Measurements from ENCODE around the gene POLG2.

DNA sequence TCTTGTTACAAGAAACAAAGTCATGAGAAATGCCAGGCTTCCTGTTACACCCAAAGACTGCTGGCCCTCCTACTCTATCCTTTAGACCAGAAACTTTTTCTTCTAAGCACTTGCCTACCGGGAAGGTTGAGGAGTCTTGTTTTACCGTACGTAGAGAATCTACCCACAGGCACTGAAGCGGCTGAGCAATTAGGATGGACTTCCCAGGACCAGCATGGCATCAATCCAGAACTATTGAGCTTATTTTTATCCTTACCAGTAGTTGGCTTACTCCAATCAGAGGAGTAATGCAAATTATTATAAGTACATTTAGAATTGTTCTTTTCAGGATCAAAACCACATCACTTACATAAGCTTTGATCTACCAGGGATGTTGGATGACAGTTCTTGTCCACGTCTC lies 35.6 kb upstream of the POLG2 start:
- TF ChIP-seq, protein P1, sequence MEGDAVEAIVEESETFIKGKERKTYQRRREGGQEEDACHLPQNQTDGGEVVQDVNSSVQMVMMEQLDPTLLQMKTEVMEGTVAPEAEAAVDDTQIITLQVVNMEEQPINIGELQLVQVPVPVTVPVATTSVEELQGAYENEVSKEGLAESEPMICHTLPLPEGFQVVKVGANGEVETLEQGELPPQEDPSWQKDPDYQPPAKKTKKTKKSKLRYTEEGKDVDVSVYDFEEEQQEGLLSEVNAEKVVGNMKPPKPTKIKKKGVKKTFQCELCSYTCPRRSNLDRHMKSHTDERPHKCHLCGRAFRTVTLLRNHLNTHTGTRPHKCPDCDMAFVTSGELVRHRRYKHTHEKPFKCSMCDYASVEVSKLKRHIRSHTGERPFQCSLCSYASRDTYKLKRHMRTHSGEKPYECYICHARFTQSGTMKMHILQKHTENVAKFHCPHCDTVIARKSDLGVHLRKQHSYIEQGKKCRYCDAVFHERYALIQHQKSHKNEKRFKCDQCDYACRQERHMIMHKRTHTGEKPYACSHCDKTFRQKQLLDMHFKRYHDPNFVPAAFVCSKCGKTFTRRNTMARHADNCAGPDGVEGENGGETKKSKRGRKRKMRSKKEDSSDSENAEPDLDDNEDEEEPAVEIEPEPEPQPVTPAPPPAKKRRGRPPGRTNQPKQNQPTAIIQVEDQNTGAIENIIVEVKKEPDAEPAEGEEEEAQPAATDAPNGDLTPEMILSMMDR (optimal IDR thresholded peaks at IDR 0.05 in 1 of 3, IDR thresholded peaks at IDR 0.05 in 1 of 3, conservative IDR thresholded peaks at IDR 0.05 in 1 of 3; ENCODE audit: extremely low read depth in 1 of 3, insufficient read depth in 2 of 3, low read length in 3 of 3): no peak
- TF ChIP-seq EZH2 (IDR thresholded peaks at IDR 0.05; ENCODE audit: low read length): no peak

Measured in keratinocyte (primary cell).